HG02763 (cell line): ENCODE data around the gene KRT3.
"Not testable (repeated sequence)": the region's sequence is repeated elsewhere in the genome, so short reads cannot be mapped to it uniquely, and the experiment has no call there.

ENCODE experiments used
- ATAC-seq: cut with Tn5 transposase; IDR thresholded peaks from one replicate; pipeline ENCODE4 v1.9.1; 2021; ENCODE audit warnings: mild to moderate bottlenecking, moderate library complexity; ENCODE audit not compliant: unreplicated experiment

Gene KRT3

DNA sequence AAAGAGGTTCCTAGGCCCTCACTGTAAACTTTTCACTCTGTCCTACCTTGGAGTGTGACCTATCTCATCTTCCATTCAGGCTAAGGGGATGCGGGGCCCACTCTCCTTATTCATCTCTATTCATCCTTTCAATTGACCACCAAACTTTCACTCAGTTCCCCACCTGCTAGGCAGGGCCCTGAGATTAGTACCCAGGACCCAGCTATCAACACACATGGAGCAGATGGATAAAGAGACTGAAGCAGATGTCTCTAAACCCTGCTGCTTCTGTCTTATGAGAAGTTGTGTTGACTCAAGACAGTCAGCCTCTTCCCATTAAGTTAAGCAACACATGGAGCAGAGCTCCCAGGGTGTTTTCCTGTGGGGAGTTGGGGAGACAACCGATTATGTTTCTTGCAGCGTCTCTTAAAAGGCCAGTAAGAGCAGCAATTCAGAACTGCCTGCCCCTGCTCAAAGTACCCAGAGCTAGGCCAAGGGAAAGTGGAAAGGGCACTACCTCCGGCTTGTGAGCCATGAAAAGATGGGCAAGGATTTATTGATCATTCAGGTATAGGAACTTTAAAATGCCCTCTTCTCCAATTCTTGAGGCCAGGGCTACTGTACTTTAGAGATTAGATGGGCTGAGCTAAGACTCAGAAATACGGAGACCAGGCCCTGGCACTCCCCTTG, 29.4 kb downstream of the KRT3 start:
- no peak for ATAC-seq

DNA sequence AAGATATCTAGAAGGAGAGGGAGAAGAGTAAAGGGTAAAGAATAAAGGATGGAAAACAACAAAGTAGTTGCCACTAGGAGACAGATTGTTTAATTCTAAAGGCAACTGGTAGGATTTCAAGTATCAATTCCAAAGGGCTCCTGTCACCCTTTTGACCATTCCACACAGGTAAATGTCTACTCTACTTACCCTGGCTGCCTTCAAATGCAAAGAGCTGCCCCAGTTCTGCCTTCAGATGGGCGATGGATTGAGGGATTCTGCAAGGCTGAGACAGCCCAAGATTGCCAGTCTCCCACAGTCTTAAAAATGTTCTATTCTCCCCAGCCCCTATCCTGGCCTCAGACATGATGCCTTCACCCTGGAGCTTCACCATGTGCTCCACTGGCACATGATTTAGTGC, 30.2 kb downstream of the KRT3 start:
- no peak for ATAC-seq

DNA sequence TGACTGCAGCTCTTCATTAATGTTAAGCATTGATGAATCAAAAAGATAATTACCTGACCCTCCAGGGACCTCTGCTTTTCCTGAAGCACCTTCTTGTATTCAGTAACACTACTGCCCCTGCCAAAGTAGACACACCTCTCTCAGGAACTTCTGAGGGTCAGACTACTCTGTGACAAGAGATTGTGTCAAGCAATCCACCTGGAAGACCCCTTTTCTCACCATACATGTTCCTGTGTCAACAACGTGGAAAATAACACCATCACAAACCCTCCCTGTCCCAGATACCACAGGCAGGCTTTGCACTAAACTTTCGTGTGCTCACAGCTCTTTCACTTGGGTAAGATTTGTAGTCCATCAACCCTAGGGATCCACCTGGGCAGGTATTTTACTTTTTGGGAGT, 31.9 kb downstream of the KRT3 start:
- ATAC-seq: no peak

DNA sequence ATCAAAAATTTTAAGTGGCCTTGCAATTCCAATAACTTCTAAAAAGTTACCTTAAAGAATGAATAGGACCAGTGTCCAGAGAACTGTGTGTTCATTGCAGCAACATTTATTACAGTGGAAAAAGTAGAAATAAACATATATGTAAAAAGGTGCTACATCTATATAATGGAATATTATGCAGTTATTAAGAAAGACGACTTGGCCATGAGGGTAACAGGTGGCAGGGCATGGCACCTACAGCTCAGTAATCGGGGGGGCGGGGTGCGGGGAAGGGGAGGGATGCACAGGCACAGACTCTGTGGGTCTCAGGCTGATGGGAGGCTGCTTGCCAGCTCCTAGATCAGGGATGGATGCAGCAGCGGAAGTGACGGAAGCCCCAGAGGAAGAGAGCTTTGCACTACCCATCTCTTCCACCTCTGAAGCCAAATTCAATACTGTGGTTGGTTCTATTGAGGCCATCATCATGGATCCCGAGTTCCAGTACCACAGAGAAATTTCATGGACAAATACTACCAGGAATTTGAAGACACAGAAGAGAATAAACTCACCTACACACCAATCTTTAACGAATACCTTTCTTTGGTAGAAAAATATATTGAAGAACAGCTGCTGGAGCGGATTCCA, 32.8 kb downstream of the KRT3 start:
- ATAC-seq: no peak

DNA sequence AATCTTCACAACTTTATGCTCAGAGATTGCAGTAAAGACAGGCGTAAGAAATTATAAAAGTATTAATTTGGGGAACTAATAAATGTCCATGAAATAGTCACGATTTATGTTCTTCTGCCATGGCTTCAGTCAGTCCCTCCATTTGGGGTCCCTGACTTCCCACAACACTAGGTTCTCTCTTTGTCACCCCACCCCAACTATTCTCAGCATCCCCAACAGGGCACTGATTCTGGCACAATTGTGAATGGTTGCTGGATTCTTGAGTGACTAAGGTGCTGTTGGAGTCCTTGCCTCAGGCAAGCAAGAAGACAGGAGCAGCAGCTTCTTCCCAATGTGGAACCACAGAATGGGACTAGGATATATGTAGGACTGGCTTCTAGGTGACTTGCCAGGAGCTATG, 34.1 kb downstream of the KRT3 start:
- ATAC-seq: no peak

DNA sequence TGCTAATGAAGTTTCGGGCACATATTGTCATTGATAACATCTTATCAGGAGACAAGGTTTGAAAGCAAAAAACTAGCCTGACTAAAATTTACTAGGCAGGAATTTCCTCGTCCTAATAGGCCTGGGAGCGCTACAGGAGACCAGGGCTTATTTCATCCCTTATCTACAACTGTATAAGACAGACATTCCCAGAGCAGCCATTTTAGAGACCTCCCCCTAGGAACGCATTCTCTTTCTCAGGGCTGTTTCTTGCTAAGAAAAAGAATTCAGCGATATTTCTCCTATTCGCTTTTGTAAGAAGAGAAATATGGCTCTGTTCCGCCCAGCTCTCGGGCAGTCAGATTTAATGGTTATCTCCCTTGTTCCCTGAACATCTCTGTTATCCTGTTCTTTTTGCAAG, 34.7 kb downstream of the KRT3 start:
- ATAC-seq: not testable (repeated sequence)

DNA sequence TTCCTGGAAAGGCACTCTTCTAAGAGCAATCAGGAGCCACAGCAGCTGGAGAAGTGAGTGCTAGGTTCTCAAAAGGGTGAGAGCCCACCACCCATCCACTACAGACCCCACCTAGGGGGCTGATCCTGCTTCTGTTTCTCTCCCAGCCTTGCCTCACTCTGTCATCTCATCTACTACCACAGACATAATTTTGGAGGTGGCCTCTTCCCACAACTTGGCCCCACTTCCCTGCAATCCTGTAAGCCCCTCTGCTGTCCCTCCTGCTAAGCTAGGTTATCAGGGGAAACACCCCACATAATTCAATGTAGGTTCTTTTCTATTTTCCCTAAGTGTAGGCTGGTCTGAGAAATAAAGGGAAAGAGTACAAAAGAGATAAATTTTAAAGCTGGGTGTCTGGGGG, 35.3 kb downstream of the KRT3 start:
- no peak for ATAC-seq

DNA sequence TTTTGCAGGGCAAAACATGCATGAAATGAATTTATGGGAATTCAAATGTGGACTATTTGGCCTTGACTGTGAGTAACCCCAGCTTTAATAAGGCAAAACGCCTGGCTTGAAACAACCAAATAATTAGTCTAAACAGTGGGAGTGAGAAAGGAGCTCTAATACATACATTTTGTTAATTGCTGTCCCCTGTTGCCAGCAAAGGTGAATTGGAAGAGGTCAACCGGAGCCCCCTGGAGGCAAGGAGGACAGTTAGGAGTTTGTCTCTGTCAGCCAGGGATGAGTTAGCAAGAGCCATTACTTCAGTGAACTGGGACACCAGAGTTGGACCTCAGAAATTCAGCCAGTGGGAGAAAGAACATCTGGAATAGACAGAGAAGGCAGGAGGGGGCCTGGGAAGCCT, 36.2 kb downstream of the KRT3 start:
- ATAC-seq: no peak

DNA sequence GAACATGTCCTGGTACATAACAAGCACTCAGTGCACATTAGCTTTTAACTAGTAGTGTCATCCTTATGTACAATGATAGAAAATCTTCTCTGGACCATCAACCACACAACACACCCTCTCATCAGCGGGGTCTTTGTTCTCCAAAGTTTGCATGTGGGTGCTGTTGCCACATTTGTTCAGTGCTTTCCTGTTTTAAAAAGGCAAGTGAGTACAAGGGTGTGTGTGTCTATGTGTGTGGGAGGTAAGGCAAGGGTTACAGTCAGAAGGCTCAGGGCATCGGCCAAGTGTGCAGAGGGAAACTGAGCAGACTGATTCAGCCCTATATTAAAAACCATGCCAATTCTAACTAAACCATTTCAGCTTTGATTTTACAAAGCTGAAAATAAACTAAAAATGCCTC, 36.7 kb downstream of the KRT3 start:
- no peak for ATAC-seq

DNA sequence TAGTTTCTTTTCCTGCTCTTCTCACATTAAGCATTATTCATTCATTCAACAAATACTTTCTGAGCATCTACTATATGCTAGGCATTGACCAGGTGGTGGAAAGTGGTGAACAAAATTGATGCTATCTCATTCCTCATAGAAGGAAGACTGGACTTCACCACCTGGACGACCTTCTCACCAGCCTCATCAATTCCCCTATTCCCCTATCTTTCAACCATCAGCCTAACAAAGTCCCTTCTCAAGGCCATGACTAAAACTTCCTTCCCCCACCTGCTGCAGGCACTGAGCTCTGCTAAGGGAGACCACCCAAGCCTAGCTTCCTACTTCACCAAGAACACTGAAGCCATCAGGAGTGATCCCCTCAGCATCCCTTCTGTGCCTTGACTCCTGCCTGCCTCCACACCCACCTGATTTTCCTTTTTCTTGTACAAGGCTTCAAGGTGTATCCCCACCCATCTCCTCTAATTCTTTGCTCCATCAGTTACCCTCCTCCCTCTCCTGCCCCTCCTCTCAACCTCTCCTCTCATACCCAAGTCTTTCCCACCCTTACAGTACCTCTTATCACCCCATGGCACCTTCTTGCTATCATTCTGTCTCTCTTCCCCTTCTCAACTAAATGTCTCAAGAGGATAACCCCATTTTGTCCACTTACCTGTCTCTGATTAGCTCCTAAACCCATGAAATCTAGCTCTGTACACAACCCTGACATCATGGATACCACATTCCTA, 38.3 kb downstream of the KRT3 start:
- ATAC-seq: no peak

DNA sequence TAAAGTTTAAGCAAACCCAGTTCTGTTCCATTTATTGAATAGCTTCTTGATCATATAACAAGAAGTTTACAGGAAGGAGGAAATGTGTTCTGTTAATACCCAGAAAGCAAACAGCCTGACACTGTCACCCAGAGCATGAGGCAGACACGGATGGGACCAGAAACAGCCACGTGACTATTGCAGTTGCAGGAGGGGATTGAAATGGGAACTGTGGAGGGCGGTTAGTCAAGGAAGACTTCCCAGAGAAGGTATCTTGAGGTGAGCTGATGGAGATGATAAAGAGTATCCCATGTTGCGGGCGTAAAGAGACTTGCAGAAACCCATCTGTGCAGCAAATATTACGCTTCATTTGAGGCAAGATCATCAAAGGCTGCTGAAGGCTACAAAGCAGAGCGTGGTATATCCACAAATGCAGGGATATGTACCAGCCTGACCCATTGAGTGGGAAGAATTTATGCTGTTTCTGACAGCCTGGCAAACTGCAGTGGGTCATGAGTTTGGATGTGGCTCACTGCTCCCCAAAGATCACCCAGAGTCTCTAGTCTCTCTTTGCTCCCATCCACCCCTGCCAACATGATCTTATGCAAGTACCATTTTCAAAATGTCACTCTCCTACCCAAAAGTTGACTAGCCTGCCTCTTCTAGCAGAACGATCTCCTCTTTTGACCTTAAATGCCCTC, 39.5 kb downstream of the KRT3 start:
- ATAC-seq: no peak

DNA sequence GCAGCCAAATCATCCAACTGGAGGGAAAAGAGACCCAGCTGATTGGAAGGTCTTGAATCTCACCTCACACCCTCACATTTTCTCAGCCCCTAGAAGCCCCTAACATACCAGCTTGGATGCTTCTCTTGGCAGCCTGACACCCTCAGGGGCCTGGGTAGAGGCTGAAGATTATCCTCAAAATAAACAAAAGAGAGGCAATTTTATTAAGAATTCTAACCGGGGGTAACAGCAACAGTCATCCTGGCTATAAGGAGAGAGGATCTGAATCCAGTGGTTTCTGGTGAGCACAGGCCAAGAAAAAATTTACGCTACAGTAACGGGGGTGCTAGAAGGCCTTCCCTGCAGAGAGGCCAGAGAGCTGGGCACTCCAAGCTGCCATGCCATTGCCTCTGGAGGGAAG, 40.4 kb downstream of the KRT3 start:
- no peak for ATAC-seq

DNA sequence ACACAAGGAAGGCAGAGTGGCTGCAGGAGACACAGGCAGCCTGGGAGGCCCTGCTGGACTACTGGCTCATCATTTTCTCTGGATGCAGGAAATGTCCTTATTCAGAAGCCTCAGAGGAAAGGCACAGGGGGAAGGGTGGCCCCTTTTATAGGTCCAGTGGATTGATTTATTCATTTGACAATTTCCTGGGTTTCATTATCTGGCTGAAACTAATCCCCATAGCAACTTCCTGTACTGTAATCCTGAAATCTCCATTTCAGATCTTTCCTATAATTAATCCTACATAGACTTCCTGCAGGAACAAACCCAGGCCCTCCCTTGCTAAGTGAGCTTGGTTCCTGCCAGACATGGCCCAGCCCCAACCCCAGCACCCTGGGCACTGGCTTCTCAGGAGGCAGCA, 41.8 kb downstream of the KRT3 start:
- ATAC-seq: no peak

DNA sequence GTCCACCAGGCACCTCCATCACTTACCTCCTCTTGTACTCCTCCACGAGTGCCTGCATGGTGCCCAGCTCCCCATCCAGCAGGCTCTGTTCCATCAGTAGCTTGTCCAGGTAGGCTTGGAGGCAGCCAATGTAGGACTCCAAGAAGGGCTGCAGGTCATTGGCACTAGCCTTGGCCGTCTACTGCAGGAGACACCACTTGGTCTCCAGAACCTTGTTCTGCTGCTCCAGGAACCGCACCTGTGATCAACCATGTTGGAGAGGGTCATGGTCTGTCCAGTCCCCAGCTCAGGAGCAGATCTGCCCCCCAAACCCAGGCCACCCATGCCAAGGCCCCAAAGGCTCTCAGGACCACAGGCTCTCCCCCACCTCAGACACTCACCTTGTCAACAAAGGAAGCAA, 42.6 kb downstream of the KRT3 start:
- ATAC-seq: no peak

DNA sequence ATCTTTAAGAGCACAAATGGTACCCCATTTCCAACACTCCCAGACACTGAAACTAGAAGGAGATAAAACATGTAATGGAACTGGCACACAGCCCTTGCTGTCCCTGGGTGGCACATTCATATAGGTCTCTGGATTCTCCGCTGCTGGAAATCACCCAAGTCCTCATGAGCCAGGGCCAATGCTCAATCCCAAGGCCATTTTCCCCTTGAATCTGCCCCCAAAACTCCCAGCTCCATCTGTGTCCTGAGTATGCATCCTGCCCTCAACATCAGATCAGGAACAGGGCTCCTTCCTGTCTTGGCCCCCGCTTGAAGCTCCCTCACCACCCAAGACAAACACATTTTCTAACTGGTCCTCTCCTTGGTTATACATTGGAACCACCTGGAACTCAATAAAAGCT, 43.4 kb downstream of the KRT3 start:
- no peak for ATAC-seq

DNA sequence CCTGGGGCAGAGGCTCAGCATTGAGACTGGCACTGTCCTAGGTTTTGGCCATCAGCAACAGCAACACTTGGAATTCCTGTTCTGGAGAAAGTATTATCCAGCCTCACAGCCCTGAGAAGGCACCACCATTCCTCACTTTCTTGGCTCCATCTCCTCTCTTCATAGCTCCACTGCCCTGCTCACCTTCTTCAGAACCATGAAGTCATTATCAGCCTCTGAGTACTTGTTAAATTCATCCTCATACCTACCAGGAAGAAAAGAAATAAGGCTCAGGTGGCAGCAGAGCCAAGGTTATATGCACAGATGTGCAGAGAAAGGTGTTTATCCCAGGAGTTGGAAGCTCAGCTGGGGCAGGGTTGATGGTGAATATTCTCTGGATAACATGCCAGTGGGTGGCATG, 44.1 kb downstream of the KRT3 start:
- no peak for ATAC-seq

DNA sequence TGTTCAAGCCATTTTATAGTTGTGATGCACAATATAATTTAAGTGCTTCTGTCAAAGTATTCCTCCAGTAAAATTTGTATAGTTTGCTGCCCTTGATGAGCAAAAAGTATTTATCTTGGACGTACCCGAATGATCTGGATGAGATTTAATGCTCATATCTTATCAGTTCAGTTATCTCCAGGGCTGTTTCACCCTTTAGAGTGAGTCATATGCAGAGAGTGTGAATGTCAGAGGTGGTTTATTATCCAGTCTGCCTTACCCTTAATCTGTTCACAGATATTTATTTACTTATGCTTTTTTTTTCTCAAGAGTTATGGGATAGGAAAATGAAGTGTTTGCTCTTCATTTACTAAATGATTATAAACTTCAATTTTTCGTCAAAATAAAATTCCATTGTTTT, 45.4 kb downstream of the KRT3 start:
- ATAC-seq: not testable (repeated sequence)

DNA sequence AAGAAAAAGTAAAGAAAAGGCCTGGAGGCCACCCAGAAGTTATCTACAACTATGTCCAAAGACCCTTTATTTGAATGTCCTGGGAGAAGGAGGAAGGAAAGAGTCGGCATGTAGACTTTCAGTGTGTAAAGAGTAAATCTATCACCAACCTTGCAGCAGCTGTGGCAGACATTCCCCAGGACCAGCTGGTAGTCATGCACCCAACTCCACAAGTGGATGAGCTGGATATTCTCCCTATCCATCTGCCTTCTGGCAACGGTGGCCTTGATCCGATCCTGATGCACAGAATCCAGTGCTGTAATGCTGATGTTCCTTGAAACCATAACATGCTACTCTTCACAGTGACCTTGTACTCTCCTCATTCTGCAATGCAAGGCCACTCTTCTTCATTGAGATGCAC, 46.1 kb downstream of the KRT3 start:
- no peak for ATAC-seq

DNA sequence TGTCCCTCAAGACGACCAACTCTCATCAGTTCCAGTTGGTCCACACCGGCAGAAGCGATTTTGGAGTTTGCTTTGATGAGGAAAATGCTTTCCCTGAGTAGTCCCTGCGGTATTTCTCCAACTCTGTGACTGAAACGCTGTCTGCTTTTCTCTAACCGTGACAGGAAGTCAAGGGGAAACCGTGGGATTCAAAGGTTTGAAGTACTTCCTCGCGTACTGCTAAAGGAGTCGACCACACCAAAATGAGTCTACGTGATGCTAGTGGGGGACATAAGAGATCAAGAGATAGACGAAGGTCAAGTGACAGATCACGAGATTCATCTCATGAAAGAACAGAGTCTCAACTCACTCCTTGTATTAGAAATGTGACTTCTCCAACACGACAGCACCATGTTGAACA, 47.3 kb downstream of the KRT3 start:
- no peak for ATAC-seq

DNA sequence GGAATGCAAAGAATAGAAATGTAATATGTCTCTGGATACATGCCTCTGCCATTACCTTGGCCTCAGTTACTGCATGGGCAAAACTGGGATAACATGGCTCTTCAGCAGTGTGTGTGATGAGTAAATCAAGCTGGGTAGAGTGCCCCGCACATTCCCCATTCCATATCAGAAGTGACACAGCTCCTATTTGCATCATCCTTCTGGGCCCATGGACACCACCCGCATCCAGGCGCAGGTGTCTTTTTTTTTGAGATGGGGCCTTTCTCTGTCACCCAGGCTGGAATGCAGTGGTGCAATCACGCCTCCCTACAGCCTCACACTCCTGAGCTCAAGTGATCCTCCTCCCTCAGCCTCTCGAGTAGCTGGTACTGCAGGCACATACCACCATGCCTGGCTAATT, 50.4 kb downstream of the KRT3 start:
- ATAC-seq: no peak

DNA sequence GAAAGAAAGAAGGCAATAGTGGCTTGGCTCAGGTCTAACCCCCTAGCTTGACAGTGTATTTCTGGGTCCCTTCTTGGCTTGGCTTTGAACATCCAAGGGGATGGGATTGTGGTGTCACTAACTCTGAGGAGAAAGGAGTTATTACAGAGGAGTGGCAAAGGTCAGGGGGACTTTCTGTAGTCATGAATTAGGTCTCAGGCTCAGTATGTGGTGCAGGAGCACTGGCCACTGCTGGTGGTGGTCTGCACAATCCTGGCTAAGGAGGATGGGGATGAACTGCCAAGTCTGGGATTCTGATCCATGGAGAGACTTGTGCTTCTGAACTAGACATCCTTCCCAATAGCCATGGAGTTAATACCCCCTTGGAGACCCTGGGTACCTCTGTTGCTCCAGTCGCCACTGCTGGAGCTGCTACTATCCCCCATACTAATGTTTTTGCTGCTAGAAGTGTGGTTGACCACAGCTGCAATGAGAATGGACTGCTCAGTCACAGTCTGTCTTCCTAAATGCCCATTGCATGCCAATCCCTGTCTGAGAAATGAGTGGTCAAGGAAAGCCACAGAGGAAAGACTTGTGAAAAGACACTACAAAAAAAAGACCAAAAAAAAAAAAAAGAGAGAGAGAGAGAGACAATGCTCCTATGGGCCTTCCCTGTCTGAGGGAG, 51.3 kb downstream of the KRT3 start:
- ATAC-seq: no peak
